Thoracic aorta (tissue), 2 donors: ENCODE results near the gene WIPF3. TPM values are rescaled to one million over a fixed set of nuclear protein-coding genes. Genes with fewer than 3 reads are reported as not detected.

Experiments
- ATAC-seq: fragments of 150-250 bp; one replicate; pipeline ENCODE4 v1.8.0; 2017; ENCODE audit warnings: low read depth; ENCODE audit not compliant: insufficient number of reproducible peaks, low FRiP score
- DNase-seq: peaks from one replicate; pipeline ENCODE4 v3.0.0-alpha.2; 2020; ENCODE audit warnings: low spot score
- H3K27ac ChIP-seq, 2 donors: fragments of 200-600 bp; sonication (generic); 1 replicate in 1 of 2; 2 replicates in 1 of 2; pipeline ENCODE4 v1.5.1; 2016; ENCODE audit warnings: mild to moderate bottlenecking in 2 of 2, moderate library complexity in 2 of 2
- H3K27me3 ChIP-seq: fragments of 200-600 bp; sonication (generic); replicated peaks from 2 replicates; pipeline ENCODE4 v1.6.0; 2016; ENCODE audit warnings: mild to moderate bottlenecking; ENCODE audit not compliant: insufficient read depth
- H3K36me3 ChIP-seq: fragments of 200-600 bp; sonication (generic); one replicate; pipeline ENCODE4 v1.5.1; 2016
- H3K4me1 ChIP-seq, 2 donors: fragments of 200-600 bp; sonication (generic); 1 replicate in 1 of 2; 2 replicates in 1 of 2; pipeline versions ENCODE4 v1.5.1 to v1.6.0; 2016; ENCODE audit warnings: low read depth in 2 of 2, mild to moderate bottlenecking in 1 of 2; ENCODE audit not compliant: control insufficient read depth in 1 of 2
- H3K4me3 ChIP-seq: fragments of 200-600 bp; sonication (generic); 2 replicates; pipeline ENCODE4 v1.5.1; 2016; ENCODE audit warnings: mild to moderate bottlenecking
- H3K9me3 ChIP-seq: fragments of 200-600 bp; sonication (generic); 2 replicates; pipeline ENCODE4 v1.5.1; 2016
- total RNA-seq, 2 donors: library from RNA; depleted of rRNA; stranded (reverse); fragments of >200 nt; gene quantifications; one replicate each; pipeline versions ENCODE4 v1.1.0 to v1.2.3, GENCODE V29; 2016
- TF ChIP-seq, protein P1 (sequence below): fragments of 200-600 bp; sonication (generic); IDR thresholded peaks from one replicate; pipeline ENCODE4 v1.5.1; 2019; ENCODE audit warnings: antibody characterized with exemption

The WIPF3 gene
- total RNA-seq, 2 donors from 2014 or later: 2.4 to 3.7 TPM

DNA sequence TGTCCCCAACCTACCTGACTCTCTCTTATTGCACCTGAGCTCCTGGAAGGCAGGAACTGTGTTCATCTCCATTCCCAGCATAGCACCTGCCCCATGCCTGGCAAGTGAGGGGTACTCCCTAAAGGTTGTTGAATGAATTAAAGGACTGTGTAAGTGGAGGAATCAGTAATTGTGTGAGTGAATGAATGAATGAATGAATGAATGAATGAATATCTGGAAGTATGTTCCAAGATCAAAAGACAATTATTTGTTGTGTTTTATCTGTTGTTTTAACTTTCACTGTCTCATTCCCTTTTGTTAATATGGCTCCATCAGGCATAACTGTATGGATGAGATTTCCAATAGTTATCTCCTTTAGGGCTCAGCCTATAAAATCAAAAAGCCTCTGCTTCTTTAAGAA lies 4.0 kb downstream of the WIPF3 start:
- H3K4me1 ChIP-seq: peaks cover 0 to 10% of the 10 kb centered on the region in 2 donors
- no peaks in the 10 kb centered on the region for H3K27me3 ChIP-seq
- H3K4me3 ChIP-seq: no peak overlapping the region
- no peaks in the 10 kb centered on the region for H3K36me3 ChIP-seq
- ATAC-seq: no peak
- no peak overlapping the region for H3K27ac ChIP-seq
- TF ChIP-seq, protein P1, sequence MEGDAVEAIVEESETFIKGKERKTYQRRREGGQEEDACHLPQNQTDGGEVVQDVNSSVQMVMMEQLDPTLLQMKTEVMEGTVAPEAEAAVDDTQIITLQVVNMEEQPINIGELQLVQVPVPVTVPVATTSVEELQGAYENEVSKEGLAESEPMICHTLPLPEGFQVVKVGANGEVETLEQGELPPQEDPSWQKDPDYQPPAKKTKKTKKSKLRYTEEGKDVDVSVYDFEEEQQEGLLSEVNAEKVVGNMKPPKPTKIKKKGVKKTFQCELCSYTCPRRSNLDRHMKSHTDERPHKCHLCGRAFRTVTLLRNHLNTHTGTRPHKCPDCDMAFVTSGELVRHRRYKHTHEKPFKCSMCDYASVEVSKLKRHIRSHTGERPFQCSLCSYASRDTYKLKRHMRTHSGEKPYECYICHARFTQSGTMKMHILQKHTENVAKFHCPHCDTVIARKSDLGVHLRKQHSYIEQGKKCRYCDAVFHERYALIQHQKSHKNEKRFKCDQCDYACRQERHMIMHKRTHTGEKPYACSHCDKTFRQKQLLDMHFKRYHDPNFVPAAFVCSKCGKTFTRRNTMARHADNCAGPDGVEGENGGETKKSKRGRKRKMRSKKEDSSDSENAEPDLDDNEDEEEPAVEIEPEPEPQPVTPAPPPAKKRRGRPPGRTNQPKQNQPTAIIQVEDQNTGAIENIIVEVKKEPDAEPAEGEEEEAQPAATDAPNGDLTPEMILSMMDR: no peak
- H3K9me3 ChIP-seq: no peaks in the 10 kb centered on the region
- DNase-seq: no peak

DNA sequence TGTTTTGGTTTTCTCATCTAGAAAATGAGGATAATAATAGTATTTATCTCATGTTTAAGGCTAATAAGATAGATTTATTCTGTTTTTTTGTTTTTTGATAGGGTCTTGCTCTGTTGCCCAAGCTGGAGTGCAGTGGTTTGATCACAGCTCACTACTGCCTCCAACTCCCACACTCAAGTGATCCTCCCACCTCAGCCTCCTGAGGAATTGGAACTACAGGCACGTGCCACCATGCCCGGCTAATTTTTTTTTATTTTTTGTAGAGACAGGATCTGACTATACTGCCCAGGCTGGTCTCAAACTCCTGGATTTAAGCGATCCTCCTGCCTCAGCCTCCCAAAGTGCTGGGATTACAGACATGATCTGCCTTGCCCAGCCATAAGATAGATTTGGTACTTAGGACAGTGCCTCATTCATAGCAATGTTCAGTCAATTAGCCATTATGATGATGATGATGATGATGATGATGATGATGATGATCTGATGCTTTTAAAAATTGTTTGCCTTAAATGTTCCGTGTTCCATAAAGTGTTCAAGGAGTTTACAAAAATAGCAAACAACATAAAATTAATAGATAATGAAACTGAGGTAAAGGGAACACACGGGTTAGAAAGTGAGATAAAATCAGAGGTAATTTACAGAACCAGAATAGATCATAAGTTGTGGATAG lies 4.6 kb downstream of the WIPF3 start:
- DNase-seq (no peak), ATAC-seq (no peak)
- peaks cover 0 to 10% of the 10 kb centered on the region in 2 donors for H3K4me1 ChIP-seq
- TF ChIP-seq, protein P1: no peak
- H3K4me3 ChIP-seq: no peak overlapping the region
- H3K27ac ChIP-seq: no peak overlapping the region
- H3K27me3 ChIP-seq: no peaks in the 10 kb centered on the region
- no peaks in the 10 kb centered on the region for H3K9me3 ChIP-seq
- H3K36me3 ChIP-seq: no peaks in the 10 kb centered on the region

DNA sequence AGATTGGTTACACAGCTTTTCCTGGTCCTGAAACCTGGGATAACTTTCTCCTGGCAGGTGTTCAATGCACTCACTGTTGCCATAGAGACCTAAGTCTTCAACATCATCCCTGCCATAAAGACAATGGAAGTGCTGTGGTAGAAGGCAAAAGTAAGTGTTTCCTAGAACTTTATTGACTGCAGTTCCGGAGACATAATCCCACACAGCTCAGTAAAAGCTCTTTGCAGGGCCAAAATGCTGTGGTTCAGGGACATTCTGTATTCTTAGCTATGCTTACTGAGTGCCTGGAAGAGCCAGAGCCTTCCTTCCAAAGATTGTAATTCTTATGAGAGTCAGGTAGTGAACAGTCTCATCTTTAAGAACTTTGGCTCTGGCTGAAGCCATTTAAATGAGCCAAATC lies 5.3 kb downstream of the WIPF3 start:
- Histone ChIP-seq H3K4me3 (no peak overlapping the region), H3K9me3 (no peaks in the 10 kb centered on the region), H3K27me3 (no peaks in the 10 kb centered on the region), H3K4me1 (peaks cover 0 to 9% of the 10 kb centered on the region in 2 donors), H3K27ac (no peak overlapping the region), H3K36me3 (no peaks in the 10 kb centered on the region)
- ATAC-seq (no peak), DNase-seq (no peak)
- TF ChIP-seq, protein P1: no peak

DNA sequence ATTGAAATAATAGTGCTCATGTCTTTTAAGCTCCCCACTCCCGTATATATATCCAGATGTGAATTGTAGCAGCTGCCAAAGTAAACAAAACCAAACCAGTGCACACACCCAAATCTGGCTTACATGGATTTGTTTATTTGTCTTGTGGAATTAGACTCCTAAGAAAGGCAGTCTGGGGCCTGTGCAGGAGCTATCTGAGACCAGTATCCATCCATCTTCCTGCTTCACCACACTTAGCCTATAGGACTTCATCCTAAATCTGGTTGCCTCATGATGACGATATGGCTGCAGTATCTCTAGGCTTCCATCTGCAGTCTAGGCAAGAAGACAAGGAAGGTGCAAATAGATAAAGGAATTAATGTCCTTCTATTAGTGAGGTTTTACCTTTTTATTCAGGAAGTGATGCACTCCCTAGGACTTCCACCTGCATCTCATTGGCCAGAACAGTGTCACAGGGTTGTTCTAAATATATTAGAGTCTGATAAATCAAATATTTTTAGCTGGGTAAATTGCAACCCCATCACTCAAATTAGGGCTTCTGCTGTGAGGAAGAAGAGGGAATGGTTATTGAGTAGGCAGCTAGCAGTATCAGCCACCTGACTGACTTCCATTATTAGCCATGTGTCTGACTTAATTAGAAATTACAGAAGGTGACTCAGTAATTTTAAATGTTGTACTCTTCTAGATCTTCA lies 6.0 kb downstream of the WIPF3 start:
- peaks cover 0 to 2% of the 10 kb centered on the region in 2 donors for H3K4me1 ChIP-seq
- ATAC-seq (no peak), DNase-seq (no peak)
- H3K9me3 ChIP-seq: no peaks in the 10 kb centered on the region
- H3K4me3 ChIP-seq: no peak overlapping the region
- H3K36me3 ChIP-seq: no peaks in the 10 kb centered on the region
- TF ChIP-seq, protein P1: no peak
- H3K27ac ChIP-seq: no peak overlapping the region
- no peaks in the 10 kb centered on the region for H3K27me3 ChIP-seq

DNA sequence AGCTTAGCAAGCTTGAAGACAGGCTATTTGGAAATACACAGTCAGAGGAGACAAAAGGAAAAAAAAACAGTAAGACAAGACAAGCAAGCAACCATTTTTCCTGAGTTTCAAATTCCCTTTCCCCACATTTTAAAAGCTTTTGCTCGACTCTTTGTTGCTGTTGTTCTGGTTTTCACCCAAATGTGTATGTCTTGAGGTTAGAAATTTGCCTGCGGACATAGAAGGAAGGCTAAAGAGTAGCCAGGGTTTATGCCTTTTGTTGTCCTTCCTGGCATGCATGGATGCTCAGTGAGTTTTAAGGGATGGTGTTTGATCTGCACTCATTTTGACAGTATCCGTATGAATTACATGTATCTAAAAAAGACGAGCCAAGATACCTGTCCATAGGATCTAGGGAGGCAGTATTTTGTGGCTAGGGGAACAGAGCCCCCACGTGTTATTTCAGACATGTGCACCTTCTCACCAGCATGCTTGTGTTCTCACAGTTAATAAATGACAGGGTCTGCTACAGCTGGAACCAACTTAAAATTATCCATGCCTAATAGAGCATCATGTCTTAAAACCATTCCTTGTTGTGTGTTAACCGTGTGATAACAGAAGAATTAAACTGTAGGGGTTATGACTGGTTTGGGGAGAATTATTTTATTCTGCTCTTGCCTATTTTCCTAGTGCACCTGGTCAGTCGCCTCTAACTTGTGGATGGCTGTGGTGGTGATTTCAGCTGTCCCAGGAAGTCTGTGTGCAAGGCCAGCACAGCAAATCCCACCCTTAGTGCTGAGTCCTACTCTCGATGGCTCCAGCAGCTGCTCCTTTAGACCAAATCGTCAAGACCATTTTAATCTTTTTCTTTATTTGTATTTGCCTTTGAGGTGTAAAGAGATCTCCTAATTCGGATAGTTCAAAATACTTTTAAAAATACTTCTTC lies 9.1 kb downstream of the WIPF3 start:
- ATAC-seq (no peak), DNase-seq (no peak)
- no peaks in the 10 kb centered on the region for H3K36me3 ChIP-seq
- no peaks in the 10 kb centered on the region for H3K9me3 ChIP-seq
- no peak overlapping the region for H3K4me3 ChIP-seq
- H3K4me1 ChIP-seq: no peaks in the 10 kb centered on the region
- H3K27ac ChIP-seq: no peak overlapping the region
- no peaks in the 10 kb centered on the region for H3K27me3 ChIP-seq
- TF ChIP-seq, protein P1: no peak
